OCI-LY7 (cell line): Measurements from ENCODE around the gene FAHD2B.
"Not testable (repeated sequence)": the region's sequence is repeated elsewhere in the genome, so short reads cannot be mapped to it uniquely, and the experiment has no call there.

Experiments
- EZH2phosphoT487 ChIP-seq: fragments of 200-600 bp; sonication (generic); IDR thresholded peaks from 2 replicates; pipeline ENCODE4 v1.6.1; 2018; ENCODE audit warnings: low read depth, borderline replicate concordance, mild to moderate bottlenecking, mixed run types, antibody characterized with exemption, low read length, moderate library complexity, mixed read lengths
- TF ChIP-seq, protein P1 (sequence below): fragments of 200-600 bp; sonication (generic); conservative IDR thresholded peaks from 2 replicates; pipeline ENCODE4 v1.5.1; 2014; ENCODE audit warnings: mild to moderate bottlenecking, antibody characterized with exemption, low read length, moderate library complexity, mixed read lengths

DNA sequence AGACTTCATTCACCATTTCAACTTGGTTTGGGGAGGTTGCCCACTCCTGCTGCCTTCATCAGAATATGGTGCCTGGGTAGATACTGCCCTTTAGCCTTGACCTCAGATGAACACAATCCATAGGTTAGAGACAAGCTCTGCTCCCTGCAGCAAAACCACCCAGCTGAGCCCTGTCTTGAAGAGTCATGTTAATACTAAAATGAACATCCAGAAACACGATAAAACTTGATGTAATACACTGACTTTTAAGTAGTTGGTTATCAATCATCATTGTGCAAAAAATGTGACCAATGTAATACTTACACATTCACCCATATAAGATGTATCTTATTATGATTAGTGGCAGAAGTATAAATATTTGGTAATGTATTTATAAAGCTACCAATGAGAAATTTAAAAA lies 32.7 kb downstream of the FAHD2B start:
- TF ChIP-seq, protein P1, sequence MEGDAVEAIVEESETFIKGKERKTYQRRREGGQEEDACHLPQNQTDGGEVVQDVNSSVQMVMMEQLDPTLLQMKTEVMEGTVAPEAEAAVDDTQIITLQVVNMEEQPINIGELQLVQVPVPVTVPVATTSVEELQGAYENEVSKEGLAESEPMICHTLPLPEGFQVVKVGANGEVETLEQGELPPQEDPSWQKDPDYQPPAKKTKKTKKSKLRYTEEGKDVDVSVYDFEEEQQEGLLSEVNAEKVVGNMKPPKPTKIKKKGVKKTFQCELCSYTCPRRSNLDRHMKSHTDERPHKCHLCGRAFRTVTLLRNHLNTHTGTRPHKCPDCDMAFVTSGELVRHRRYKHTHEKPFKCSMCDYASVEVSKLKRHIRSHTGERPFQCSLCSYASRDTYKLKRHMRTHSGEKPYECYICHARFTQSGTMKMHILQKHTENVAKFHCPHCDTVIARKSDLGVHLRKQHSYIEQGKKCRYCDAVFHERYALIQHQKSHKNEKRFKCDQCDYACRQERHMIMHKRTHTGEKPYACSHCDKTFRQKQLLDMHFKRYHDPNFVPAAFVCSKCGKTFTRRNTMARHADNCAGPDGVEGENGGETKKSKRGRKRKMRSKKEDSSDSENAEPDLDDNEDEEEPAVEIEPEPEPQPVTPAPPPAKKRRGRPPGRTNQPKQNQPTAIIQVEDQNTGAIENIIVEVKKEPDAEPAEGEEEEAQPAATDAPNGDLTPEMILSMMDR = not testable (repeated sequence)
- not testable (repeated sequence) for TF ChIP-seq EZH2phosphoT487
